ENCODE data around the gene DMPK. TPM values are rescaled to one million over a fixed set of nuclear protein-coding genes. Genes with fewer than 3 reads are reported as not detected.

The DMPK gene
- total RNA-seq, 1 donor: 46.5 TPM

DNA sequence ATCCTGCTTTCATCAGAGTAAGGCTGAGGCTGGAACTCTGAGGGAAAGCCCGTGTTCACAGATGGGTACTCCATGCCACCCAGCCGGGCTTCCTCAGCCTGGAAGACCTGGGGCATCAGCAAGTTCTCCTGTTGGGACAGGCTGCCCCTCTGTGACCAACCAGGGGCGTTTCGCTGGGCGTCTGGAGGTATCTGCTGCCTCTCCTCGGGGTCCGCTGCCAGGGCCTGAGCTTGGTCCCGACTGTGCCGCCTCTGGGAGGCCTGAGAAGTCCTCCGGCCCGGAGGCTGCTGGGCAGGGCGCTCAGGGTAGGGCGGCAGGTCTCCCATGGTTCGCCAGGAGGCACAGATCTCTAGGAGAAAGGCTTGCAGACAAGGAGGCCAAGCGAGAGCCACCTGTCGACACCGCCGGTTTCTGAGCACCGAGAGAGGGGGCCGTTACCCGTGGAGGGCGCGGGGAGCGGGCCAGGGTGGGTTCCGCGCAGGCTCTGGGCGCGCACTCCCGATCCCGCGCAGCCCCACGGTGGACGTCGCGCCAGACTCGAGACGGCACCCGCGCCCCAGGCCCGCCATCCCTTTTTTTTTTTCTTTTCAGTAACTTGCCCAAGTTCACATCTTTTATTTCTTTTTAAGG, 32.7 kb upstream of the DMPK start, which contains the start of gene RSPH6A:
RSPH6A (minus strand) TSS at position 458 of the 630 bp plus-strand sequence; CDS start at position 326, 132 bp downstream.
- H3K4me3 ChIP-seq (ENCODE audit: low read depth, low read length): no peak within 1 kb of the TSS
- TF ChIP-seq, protein P1, sequence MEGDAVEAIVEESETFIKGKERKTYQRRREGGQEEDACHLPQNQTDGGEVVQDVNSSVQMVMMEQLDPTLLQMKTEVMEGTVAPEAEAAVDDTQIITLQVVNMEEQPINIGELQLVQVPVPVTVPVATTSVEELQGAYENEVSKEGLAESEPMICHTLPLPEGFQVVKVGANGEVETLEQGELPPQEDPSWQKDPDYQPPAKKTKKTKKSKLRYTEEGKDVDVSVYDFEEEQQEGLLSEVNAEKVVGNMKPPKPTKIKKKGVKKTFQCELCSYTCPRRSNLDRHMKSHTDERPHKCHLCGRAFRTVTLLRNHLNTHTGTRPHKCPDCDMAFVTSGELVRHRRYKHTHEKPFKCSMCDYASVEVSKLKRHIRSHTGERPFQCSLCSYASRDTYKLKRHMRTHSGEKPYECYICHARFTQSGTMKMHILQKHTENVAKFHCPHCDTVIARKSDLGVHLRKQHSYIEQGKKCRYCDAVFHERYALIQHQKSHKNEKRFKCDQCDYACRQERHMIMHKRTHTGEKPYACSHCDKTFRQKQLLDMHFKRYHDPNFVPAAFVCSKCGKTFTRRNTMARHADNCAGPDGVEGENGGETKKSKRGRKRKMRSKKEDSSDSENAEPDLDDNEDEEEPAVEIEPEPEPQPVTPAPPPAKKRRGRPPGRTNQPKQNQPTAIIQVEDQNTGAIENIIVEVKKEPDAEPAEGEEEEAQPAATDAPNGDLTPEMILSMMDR (IDR thresholded peaks at IDR 0.05; ENCODE audit: insufficient read depth, low read length): no peak
- DNase-seq (ENCODE audit: low read depth): no peak

DNA sequence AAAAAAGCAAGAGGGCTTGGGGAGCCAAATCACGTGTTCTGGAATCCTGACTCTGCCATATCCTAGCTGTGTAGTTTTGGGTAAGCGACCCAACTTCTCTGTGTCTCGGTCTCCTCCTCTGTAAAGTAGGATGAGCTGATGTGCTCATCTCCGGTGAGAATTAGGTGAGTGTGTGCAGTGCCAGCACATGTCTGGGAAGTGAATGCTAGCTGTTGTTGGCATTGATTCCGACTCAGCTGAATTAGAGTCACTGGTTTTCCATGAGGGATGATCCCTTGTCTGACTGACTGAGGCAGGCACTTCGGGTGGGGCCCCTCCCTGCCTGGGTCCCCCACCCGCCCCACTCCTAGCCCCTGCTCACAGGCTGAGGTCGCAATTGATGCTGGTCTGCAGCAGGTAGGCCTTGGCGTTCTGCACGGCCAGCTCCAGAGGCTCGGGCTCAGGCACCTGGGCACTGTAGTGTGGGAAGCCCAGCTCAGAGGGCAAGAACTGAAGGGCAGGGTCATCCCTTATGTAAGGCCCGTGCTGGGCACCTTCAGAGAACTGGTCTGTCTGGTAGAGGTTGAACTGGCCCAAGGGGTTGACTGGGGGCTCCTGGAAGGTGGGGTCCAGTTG, 32.0 kb upstream of the DMPK start:
- DNase-seq (ENCODE audit: low read depth): no peak

DNA sequence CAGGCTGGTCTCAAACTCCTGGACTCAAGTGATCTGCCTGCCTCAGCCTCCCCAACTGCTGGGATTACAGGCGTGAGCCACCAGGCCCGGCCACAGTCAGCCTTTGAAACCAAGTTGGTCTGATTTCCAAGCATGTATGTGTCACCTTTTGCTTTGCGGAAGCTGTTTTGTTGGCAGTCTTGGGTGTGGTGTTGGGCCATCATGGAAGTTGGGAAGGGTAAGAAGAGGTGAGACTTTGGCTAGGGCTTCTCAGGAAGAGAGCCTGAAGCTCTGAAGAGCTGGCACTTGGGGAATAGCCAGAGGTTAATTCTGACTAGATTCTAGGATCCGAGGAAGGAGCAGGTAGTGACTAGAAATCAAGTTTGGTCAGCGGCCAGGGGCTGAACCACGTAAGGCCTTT, 30.0 kb upstream of the DMPK start:
- TF ChIP-seq, protein P1 (IDR thresholded peaks at IDR 0.05; ENCODE audit: insufficient read depth, low read length): no peak
- no peak for DNase-seq (ENCODE audit: low read depth)
- H3K4me3 ChIP-seq (ENCODE audit: low read depth, low read length): no peak overlapping the region

More for the DNA sequence above, 32.0 kb upstream of the DMPK start:
- TF ChIP-seq, protein P1 (IDR thresholded peaks at IDR 0.05; ENCODE audit: insufficient read depth, low read length): no peak
- no peak overlapping the region for H3K4me3 ChIP-seq (ENCODE audit: low read depth, low read length)

DNA sequence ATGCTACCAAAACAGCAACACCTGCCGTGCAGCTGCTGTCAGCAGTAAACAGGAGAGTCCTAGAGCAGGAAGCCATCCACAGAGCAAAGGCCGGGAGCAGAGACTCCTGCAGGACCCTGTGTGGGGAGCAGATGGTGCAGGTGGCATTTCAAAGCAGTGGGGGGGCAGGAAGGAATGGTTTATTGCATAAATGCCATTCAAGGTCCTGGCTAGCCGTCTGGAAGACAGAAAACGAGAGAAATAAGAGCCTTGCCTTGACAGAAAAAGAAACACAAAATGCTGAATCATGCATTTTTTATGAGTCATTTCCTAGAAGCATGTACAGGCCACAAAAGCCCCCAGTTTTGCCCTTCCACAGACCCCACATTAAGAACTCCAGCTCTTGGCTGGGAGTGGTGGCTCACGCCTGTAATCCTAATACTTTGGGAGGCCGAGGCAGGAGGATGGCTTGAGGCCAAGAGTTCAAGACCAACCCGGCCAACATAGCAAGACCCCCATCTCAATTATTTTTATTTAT, 27.4 kb upstream of the DMPK start:
- peak; percentile 71 for DNase-seq (ENCODE audit: low read depth)
- H3K4me3 ChIP-seq (ENCODE audit: low read depth, low read length): no peak overlapping the region
- TF ChIP-seq, protein P1 (IDR thresholded peaks at IDR 0.05; ENCODE audit: insufficient read depth, low read length): no peak

DNA sequence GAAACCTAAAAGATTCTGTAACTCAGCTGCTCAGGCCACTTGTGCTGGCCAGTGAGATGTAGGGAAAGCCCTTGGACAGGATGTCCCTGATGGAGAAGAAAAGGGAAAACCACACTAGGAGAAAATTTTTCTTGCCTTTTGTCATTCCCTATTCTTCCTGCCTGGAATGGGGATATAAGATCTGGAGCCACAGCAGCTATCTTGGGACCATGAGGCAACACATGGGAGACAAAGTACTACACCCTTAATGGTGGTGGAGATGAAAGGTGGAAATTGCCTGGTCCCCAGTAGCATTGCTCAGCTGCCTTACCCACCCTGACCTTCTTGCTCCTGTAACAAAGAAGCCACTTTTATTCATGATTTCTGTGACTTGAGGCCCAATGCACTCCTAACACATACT, 23.4 kb upstream of the DMPK start:
- DNase-seq (ENCODE audit: low read depth): no peak
- no peak overlapping the region for H3K4me3 ChIP-seq (ENCODE audit: low read depth, low read length)
- TF ChIP-seq, protein P1 (IDR thresholded peaks at IDR 0.05; ENCODE audit: insufficient read depth, low read length): no peak

DNA sequence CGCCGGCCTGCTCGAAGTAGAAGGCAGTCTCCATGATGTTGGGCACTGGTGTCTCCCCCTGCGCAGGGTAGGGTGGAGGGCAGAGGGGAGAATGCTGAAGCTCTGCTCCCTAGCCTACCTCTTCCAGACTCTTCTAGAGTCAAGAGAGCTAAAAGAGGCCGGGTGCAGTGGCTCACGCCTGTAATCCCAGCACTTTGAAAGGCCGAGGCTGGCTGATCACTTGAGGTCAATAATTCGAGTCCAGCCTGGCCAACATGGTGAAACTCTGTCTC, 22.6 kb upstream of the DMPK start:
- no peak overlapping the region for H3K4me3 ChIP-seq (ENCODE audit: low read depth, low read length)
- TF ChIP-seq, protein P1 (IDR thresholded peaks at IDR 0.05; ENCODE audit: insufficient read depth, low read length): no peak
- no peak for DNase-seq (ENCODE audit: low read depth)
